ENCODE data around the gene RGS9BP. TPM values are rescaled to one million over a fixed set of nuclear protein-coding genes. Genes with fewer than 3 reads are reported as not detected.
A peak's percentile ranks its signal among the peaks of the same experiment; 100 is the strongest.

Gene RGS9BP
- polyA plus RNA-seq, 3 donors, result 0.03 TPM; not detected in 2

DNA sequence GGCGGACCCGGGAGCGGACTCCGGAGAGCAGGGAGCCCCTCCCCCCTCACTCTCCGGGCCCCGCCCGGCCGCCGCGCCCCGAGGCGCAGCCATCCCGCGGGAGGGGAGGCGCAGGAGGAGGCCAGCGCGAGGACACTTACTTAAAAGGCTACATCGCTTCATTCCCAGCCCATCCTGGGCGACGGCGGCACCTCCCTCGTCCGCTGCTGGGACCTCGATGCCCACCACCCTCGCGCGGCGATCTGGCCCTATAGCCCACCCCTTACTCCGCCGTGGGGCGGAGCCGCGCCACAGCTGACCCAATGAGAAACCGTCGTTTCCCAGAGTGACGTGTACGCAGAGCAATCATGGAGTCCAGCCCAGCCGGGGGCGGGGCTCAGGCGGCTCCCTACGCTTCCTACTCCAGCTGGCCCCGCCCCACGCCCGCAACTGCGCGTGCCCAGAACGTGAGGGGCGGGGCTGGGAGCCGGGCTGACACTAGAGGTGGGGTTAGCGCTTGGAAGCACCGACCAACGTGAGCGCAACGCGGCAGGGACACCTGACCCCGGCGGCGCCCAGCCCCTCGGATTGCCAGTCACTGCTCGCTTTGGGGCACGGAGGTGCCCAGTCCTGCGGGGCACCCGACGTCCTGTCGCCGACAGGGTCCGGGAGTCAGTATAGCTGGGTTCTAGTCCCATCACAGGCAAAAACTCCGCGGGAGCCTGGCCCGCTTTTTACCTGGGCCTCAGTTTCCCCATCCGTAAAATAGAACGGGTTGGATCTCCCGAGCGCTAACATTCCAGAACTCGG is 523 bp upstream of the RGS9BP start, which contains the start of gene ANKRD27:
Gene ANKRD27 (minus strand): TSS at position 250 of the 789 bp plus-strand sequence. CDS start 16,165 bp downstream, outside the sequence.
- TF ChIP-seq, protein P1, sequence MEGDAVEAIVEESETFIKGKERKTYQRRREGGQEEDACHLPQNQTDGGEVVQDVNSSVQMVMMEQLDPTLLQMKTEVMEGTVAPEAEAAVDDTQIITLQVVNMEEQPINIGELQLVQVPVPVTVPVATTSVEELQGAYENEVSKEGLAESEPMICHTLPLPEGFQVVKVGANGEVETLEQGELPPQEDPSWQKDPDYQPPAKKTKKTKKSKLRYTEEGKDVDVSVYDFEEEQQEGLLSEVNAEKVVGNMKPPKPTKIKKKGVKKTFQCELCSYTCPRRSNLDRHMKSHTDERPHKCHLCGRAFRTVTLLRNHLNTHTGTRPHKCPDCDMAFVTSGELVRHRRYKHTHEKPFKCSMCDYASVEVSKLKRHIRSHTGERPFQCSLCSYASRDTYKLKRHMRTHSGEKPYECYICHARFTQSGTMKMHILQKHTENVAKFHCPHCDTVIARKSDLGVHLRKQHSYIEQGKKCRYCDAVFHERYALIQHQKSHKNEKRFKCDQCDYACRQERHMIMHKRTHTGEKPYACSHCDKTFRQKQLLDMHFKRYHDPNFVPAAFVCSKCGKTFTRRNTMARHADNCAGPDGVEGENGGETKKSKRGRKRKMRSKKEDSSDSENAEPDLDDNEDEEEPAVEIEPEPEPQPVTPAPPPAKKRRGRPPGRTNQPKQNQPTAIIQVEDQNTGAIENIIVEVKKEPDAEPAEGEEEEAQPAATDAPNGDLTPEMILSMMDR (IDR thresholded peaks at IDR 0.05), result no peak
- Mint-ChIP-seq H3K27ac (peak within 1 kb of the TSS in 5 of 7 donors; percentile 6 to 80 (median 71)), H3K36me3 (peaks cover 7 to 12% of the 10 kb centered on the region in 2 donors), H3K4me1 (peaks cover 44% of the 10 kb centered on the region), H3K4me3 (peak within 1 kb of the TSS; percentile 91 to 97), H3K27me3 (ENCODE audit: low read depth in 3 of 3) (peaks cover 33 to 43% (median 35%) of the 10 kb centered on the region in 3 donors), H3K9me3 (peaks cover 0 to 9% (median 0%) of the 10 kb centered on the region in 7 donors)
- Histone ChIP-seq H4K20me1 (ENCODE audit: insufficient read depth, low read length) (peaks cover 42% of the 10 kb centered on the region), H3K79me2 (ENCODE audit: insufficient read depth, low read length) (peaks cover 46% of the 10 kb centered on the region), H3K36me3 (replicated peaks in 1 of 2; ENCODE audit: control insufficient read depth in 1 of 2, insufficient read depth in 2 of 2, low read length in 2 of 2) (no peaks in the 10 kb centered on the region), H3K27ac (ENCODE audit: low read depth in 1 of 2, low read length in 2 of 2) (peak within 1 kb of the TSS; percentile 50 to 82), H3K9me3 (replicated peaks in 1 of 2; ENCODE audit: control insufficient read depth in 1 of 2, insufficient read depth in 1 of 2, low read length in 2 of 2) (peaks cover 0 to 6% of the 10 kb centered on the region in 2 donors), H3K4me1 (ENCODE audit: control insufficient read depth in 1 of 2, insufficient read depth in 2 of 2, low read length in 2 of 2) (peaks cover 39 to 53% of the 10 kb centered on the region in 2 donors), H2AFZ (ENCODE audit: insufficient read depth, low read depth, low read length, poor library complexity, severe bottlenecking) (peak within 1 kb of the TSS; percentile 94), H3K27me3 (ENCODE audit: control insufficient read depth in 2 of 2, insufficient read depth in 2 of 2, low read length in 2 of 2) (peaks cover 21 to 29% of the 10 kb centered on the region in 2 donors), H3K4me3 (replicated peaks in 1 of 3; ENCODE audit: low read depth in 2 of 3, low read length in 3 of 3) (peak within 1 kb of the TSS; percentile 76 to 95 (median 87)), H3K4me2 (replicated peaks; ENCODE audit: extremely low read depth, low read length, poor library complexity, severe bottlenecking) (peak within 1 kb of the TSS; percentile 94), H3K9ac (ENCODE audit: insufficient read depth, low read length, poor library complexity, severe bottlenecking) (peak within 1 kb of the TSS; percentile 75)
- WGBS (ENCODE audit: insufficient coverage), result 0% methylated on average over 67 of the region's 75 CpGs
- peak; percentile 97 to 100 (median 98) for DNase-seq
- intact Hi-C loops (cut with micrococcal nuclease), result loop anchor here (2.0 to 10.0 kb wide), 2 partner anchors 16 to 270 kb away; partner anchors contain the start of genes DPY19L3 (in 2 of the 2) and NUDT19 (in 1 of the 2)

DNA sequence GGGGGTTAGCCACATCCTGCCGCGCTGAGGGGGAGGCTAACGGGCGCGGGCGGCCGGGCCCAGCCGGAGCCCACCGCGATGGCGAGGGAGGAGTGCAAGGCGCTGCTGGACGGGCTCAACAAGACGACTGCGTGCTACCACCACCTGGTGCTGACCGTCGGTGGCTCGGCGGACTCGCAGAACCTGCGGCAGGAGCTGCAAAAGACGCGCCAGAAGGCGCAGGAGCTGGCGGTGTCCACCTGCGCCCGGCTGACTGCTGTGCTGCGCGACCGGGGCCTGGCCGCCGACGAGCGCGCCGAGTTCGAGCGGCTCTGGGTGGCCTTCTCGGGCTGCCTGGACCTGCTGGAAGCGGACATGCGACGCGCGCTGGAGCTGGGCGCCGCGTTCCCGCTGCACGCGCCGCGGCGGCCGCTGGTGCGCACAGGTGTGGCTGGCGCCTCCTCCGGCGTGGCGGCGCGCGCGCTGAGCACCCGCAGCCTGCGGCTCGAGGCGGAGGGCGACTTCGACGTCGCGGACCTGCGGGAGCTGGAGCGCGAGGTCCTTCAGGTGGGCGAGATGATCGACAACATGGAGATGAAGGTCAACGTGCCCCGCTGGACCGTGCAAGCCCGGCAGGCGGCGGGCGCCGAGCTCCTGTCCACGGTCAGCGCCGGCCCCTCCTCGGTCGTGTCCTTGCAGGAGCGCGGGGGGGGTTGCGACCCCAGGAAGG is 692 bp downstream of the RGS9BP start:
- Histone ChIP-seq H3K9ac (ENCODE audit: insufficient read depth, low read length, poor library complexity, severe bottlenecking) (no peak overlapping the region), H2AFZ (ENCODE audit: insufficient read depth, low read depth, low read length, poor library complexity, severe bottlenecking) (peak overlapping the region; percentile 94), H3K79me2 (ENCODE audit: insufficient read depth, low read length) (peaks cover 35% of the 10 kb centered on the region), H4K20me1 (ENCODE audit: insufficient read depth, low read length) (peaks cover 31% of the 10 kb centered on the region), H3K9me3 (replicated peaks in 1 of 2; ENCODE audit: control insufficient read depth in 1 of 2, insufficient read depth in 1 of 2, low read length in 2 of 2) (peaks cover 0 to 6% of the 10 kb centered on the region in 2 donors), H3K27ac (ENCODE audit: low read depth in 1 of 2, low read length in 2 of 2) (no peak overlapping the region), H3K36me3 (replicated peaks in 1 of 2; ENCODE audit: control insufficient read depth in 1 of 2, insufficient read depth in 2 of 2, low read length in 2 of 2) (no peaks in the 10 kb centered on the region), H3K4me3 (replicated peaks in 1 of 3; ENCODE audit: low read depth in 2 of 3, low read length in 3 of 3) (peak overlapping the region; percentile 43 to 95 (median 87)), H3K4me1 (ENCODE audit: control insufficient read depth in 1 of 2, insufficient read depth in 2 of 2, low read length in 2 of 2) (peaks cover 37 to 52% of the 10 kb centered on the region in 2 donors), H3K27me3 (ENCODE audit: control insufficient read depth in 2 of 2, insufficient read depth in 2 of 2, low read length in 2 of 2) (peaks cover 21 to 29% of the 10 kb centered on the region in 2 donors), H3K4me2 (replicated peaks; ENCODE audit: extremely low read depth, low read length, poor library complexity, severe bottlenecking) (peak overlapping the region; percentile 94)
- Mint-ChIP-seq H3K4me3 (peak overlapping the region; percentile 79 to 86), H3K27me3 (ENCODE audit: low read depth in 3 of 3) (peaks cover 33 to 45% (median 37%) of the 10 kb centered on the region in 3 donors), H3K36me3 (peaks cover 5 to 10% of the 10 kb centered on the region in 2 donors), H3K27ac (no peak overlapping the region), H3K4me1 (peaks cover 42% of the 10 kb centered on the region), H3K9me3 (peaks cover 0 to 9% (median 0%) of the 10 kb centered on the region in 7 donors)
- 5% methylated on average over 93 of the region's 93 CpGs for WGBS (ENCODE audit: insufficient coverage)
- TF ChIP-seq, protein P1 (IDR thresholded peaks at IDR 0.05), result no peak
- DNase-seq, result no peak
- intact Hi-C loops (cut with micrococcal nuclease), result loop anchor here (10.0 kb wide), 1 partner anchor 272 kb away; the partner anchor contains the start of gene DPY19L3 (in 2 of the 2)
